Stimulated activated CD4-positive, alpha-beta T cell treated with anti-CD3 and anti-CD28 coated beads, TNF-alpha, amount 100 ng/mL, for 48 hours (primary cell): ENCODE measurements around the gene SPG7.

ENCODE experiments used
- DNase-seq, 3 donors: peaks; one replicate each; pipeline ENCODE4 v3.0.0-alpha.2; 2020; ENCODE audit warnings: low read depth in 3 of 3

SPG7 gene

GRCh38 chr16:89517128-89517527 is 8.9 kb downstream of the SPG7 start:
- no peak for DNase-seq

GRCh38 chr16:89519881-89520280 is 11.7 kb downstream of the SPG7 start:
- no peak for DNase-seq

GRCh38 chr16:89522287-89522686 is 14.1 kb downstream of the SPG7 start:
- DNase-seq = no peak

GRCh38 chr16:89523680-89524344 is 15.6 kb downstream of the SPG7 start:
- DNase-seq = no peak

- DNase-seq = no peak
Measured at GRCh38 chr16:89525146-89525913, 17.1 kb downstream of the SPG7 start.

- no peak for DNase-seq
Measured at GRCh38 chr16:89529097-89529496, 20.9 kb downstream of the SPG7 start.

GRCh38 chr16:89530401-89531381 is 22.5 kb downstream of the SPG7 start:
- DNase-seq = no peak

GRCh38 chr16:89531821-89532526 is 23.8 kb downstream of the SPG7 start:
- no peak for DNase-seq

GRCh38 chr16:89534252-89534756 is 26.1 kb downstream of the SPG7 start:
- no peak for DNase-seq

- no peak for DNase-seq
Measured at GRCh38 chr16:89536371-89536770, 28.2 kb downstream of the SPG7 start.

GRCh38 chr16:89536886-89537548 is 28.8 kb downstream of the SPG7 start:
- DNase-seq = no peak

GRCh38 chr16:89537549-89537925 is 29.3 kb downstream of the SPG7 start:
- no peak for DNase-seq

GRCh38 chr16:89538286-89538685 is 30.1 kb downstream of the SPG7 start:
- no peak for DNase-seq

- DNase-seq = no peak
Measured at GRCh38 chr16:89540557-89540956, 32.4 kb downstream of the SPG7 start.

GRCh38 chr16:89541792-89542191 is 33.6 kb downstream of the SPG7 start:
- no peak for DNase-seq

GRCh38 chr16:89544113-89544512 is 35.9 kb downstream of the SPG7 start:
- no peak for DNase-seq

- DNase-seq = no peak
Measured at GRCh38 chr16:89544713-89545043, 36.5 kb downstream of the SPG7 start.

GRCh38 chr16:89545044-89545830 is 37.0 kb downstream of the SPG7 start:
- no peak for DNase-seq

- no peak for DNase-seq
Measured at GRCh38 chr16:89545831-89546574, 37.8 kb downstream of the SPG7 start.
